GM23338 (cell line): ENCODE results near the gene ADRA1B. TPM values are rescaled to one million over a fixed set of nuclear protein-coding genes. Genes with fewer than 3 reads are reported as not detected.
"Not testable (repeated sequence)": the region's sequence is repeated elsewhere in the genome, so short reads cannot be mapped to it uniquely, and the experiment has no call there.

Experiments
- ATAC-seq: fragments of 200-7000 bp; cut with Tn5 transposase; 3 replicates; pipeline ENCODE4 v1.9.1; 2020
- DNase-seq: peaks from one replicate; pipeline ENCODE4 v3.0.0-alpha.2; 2015; ENCODE audit warnings: low spot score
- H2AFZ ChIP-seq: fragments of 200-600 bp; sonication (generic); 2 replicates; pipeline ENCODE4 v1.8.0; 2016; ENCODE audit warnings: antibody characterized with exemption, mild to moderate bottlenecking, moderate library complexity
- H3F3A ChIP-seq: fragments of 200-600 bp; sonication (generic); replicated peaks from 2 replicates; pipeline ENCODE4 v1.8.0; 2017; ENCODE audit warnings: antibody characterized with exemption, mixed run types, low read depth
- H3K27ac ChIP-seq: fragments of 200-600 bp; sonication (generic); 2 replicates; pipeline ENCODE4 v1.6.1; 2016; ENCODE audit warnings: low read depth
- H3K27me3 ChIP-seq: fragments of 200-600 bp; sonication (generic); 2 replicates; pipeline ENCODE4 v1.8.0; 2016; ENCODE audit warnings: mild to moderate bottlenecking, mixed run types, moderate library complexity; ENCODE audit not compliant: insufficient read depth
- H3K36me3 ChIP-seq: fragments of 200-600 bp; sonication (generic); 2 replicates; pipeline ENCODE4 v1.8.0; 2016; ENCODE audit warnings: mild to moderate bottlenecking; ENCODE audit not compliant: insufficient read depth
- H3K4me1 ChIP-seq: fragments of 200-600 bp; sonication (generic); 2 replicates; pipeline ENCODE4 v1.8.0; 2016; ENCODE audit warnings: mild to moderate bottlenecking, moderate library complexity; ENCODE audit not compliant: insufficient read depth
- H3K4me2 ChIP-seq: fragments of 200-600 bp; sonication (generic); 2 replicates; pipeline ENCODE4 v1.7.1; 2017; ENCODE audit warnings: mixed run types
- H3K4me3 ChIP-seq: fragments of 200-600 bp; sonication (generic); 2 replicates; pipeline ENCODE4 v1.6.1; 2016; ENCODE audit warnings: mixed run types
- H3K79me2 ChIP-seq: fragments of 200-600 bp; sonication (generic); replicated peaks from 2 replicates; pipeline ENCODE4 v1.8.0; 2017; ENCODE audit warnings: mild to moderate bottlenecking; ENCODE audit not compliant: insufficient read depth
- H3K9me2 ChIP-seq: fragments of 200-600 bp; sonication (generic); 2 replicates; pipeline ENCODE4 v1.8.0; 2017; ENCODE audit not compliant: insufficient read depth
- H4K20me1 ChIP-seq: fragments of 200-600 bp; sonication (generic); replicated peaks from 2 replicates; pipeline ENCODE4 v1.8.0; 2017; ENCODE audit warnings: mild to moderate bottlenecking; ENCODE audit not compliant: insufficient read depth
- H3K27ac Mint-ChIP-seq: 2 replicates; pipeline ENCODE4 v1.8.0; 2020; ENCODE audit warnings: inconsistent platforms, mild to moderate bottlenecking, moderate library complexity, mixed read lengths
- H3K27me3 Mint-ChIP-seq: 3 replicates; pipeline ENCODE4 v1.8.0; 2022; ENCODE audit warnings: low read depth, mild to moderate bottlenecking, moderate library complexity, mixed read lengths, inconsistent platforms; ENCODE audit not compliant: insufficient read depth, poor library complexity
- H3K36me3 Mint-ChIP-seq: 3 replicates; pipeline ENCODE4 v1.8.0; 2021; ENCODE audit warnings: low read depth, mild to moderate bottlenecking, inconsistent platforms, moderate library complexity, mixed read lengths
- H3K4me1 Mint-ChIP-seq: 3 replicates; pipeline ENCODE4 v1.8.0; 2020; ENCODE audit warnings: mild to moderate bottlenecking, inconsistent platforms, mixed read lengths
- H3K4me3 Mint-ChIP-seq: 3 replicates; pipeline ENCODE4 v1.8.0; 2021; ENCODE audit warnings: moderate library complexity, mild to moderate bottlenecking, inconsistent platforms, mixed read lengths
- H3K9me3 Mint-ChIP-seq: 3 replicates; pipeline ENCODE4 v1.8.0; 2020; ENCODE audit warnings: moderate library complexity, mild to moderate bottlenecking, inconsistent platforms, mixed read lengths
- CREB1 ChIP-seq: fragments of 250-450 bp; sonication (Bioruptor Pico); IDR thresholded peaks from 2 replicates; pipeline ENCODE4 v1.5.0; 2020; ENCODE audit warnings: low read depth, mild to moderate bottlenecking, moderate library complexity
- CTCF ChIP-seq, 2 experiments: fragments of 200-600 bp in 1 of 2; sonication (generic) in 1 of 2; conservative IDR thresholded peaks; 2 replicates each; pipeline versions ENCODE4 v1.5.1 to v1.6.1; 2016 to 2017; ENCODE audit warnings: antibody characterized with exemption in 2 of 2, low read depth in 2 of 2, mild to moderate bottlenecking in 2 of 2, moderate library complexity in 1 of 2
- ETS1 ChIP-seq: IDR thresholded peaks from 2 replicates; pipeline ENCODE4 v1.6.1; 2016; ENCODE audit warnings: antibody characterized with exemption
- EZH2phosphoT487 ChIP-seq: fragments of 200-600 bp; sonication (generic); IDR thresholded peaks from one replicate; pipeline ENCODE4 v1.8.1; 2018; ENCODE audit warnings: antibody characterized with exemption; ENCODE audit not compliant: unreplicated experiment
- POLR2AphosphoS5 ChIP-seq: IDR thresholded peaks from 2 replicates; pipeline ENCODE4 v1.6.1; 2016; ENCODE audit warnings: antibody characterized with exemption, low read depth
- ZNF114 ChIP-seq: fragments of 250-450 bp; sonication (Bioruptor Pico); IDR thresholded peaks from 2 replicates; pipeline ENCODE4 v1.5.0; 2020; ENCODE audit warnings: mild to moderate bottlenecking, moderate library complexity
- polyA plus RNA-seq: library from polyadenylated mRNA; unstranded; fragments of >200 nt; fragmentation: Nextera tagmentation; extraction: Ambion mirVana; gene quantifications from 2 replicates; pipeline ENCODE4 v1.2.1, GENCODE V29; 2016
- total RNA-seq: library from RNA; depleted of rRNA; stranded (reverse); fragments of >200 nt; shearing (Covaris generic); gene quantifications from 2 replicates; pipeline ENCODE4 v1.2.3, GENCODE V29; 2014

ADRA1B gene
- total and polyA plus RNA-seq, 2 experiments from 2014 or later = not detected

GRCh38 chr5:160011471-160011870, 95.2 kb downstream of the ADRA1B start:
- Histone ChIP-seq H3K27me3 (no peaks in the 10 kb centered on the region), H3K9me2 (no peaks in the 10 kb centered on the region), H3K4me3 (no peak overlapping the region), H4K20me1 (peaks cover 12% of the 10 kb centered on the region; the same call in 1 of the 2 replicates), H3K4me1 (peaks cover 3% of the 10 kb centered on the region; the same call in 1 of the 2 replicates), H3K79me2 (peaks cover 49% of the 10 kb centered on the region), H3K36me3 (peaks cover 30% of the 10 kb centered on the region; the same call in 1 of the 2 replicates), H3K4me2 (no peak overlapping the region), H2AFZ (no peak overlapping the region), H3K27ac (no peak overlapping the region), H3F3A (no peaks in the 10 kb centered on the region)
- no peak for TF ChIP-seq EZH2phosphoT487
- ATAC-seq = no peak
- Mint-ChIP-seq H3K9me3 (no peaks in the 10 kb centered on the region), H3K27ac (no peak overlapping the region), H3K27me3 (peaks cover 2% of the 10 kb centered on the region), H3K36me3 (peaks cover 42% of the 10 kb centered on the region), H3K4me3 (no peak overlapping the region), H3K4me1 (peaks cover 10% of the 10 kb centered on the region)
- DNase-seq = no peak

- H3F3A ChIP-seq, H3K27ac ChIP-seq, H3K4me2 ChIP-seq, H3K4me3 ChIP-seq, H3K27ac Mint-ChIP-seq, H3K27me3 Mint-ChIP-seq, H3K9me2 ChIP-seq, H3K9me3 Mint-ChIP-seq, H2AFZ ChIP-seq, H3K4me1 ChIP-seq, ATAC-seq, H3K27me3 ChIP-seq, H3K4me3 Mint-ChIP-seq, DNase-seq: not testable (repeated sequence)
- peaks cover 64% of the 10 kb centered on the region for H3K79me2 ChIP-seq
- H4K20me1 ChIP-seq = peaks cover 12% of the 10 kb centered on the region; the same call in 1 of the 2 replicates
- Mint-ChIP-seq H3K4me1 (peaks cover 16% of the 10 kb centered on the region), H3K36me3 (peaks cover 52% of the 10 kb centered on the region)
- peaks cover 33% of the 10 kb centered on the region; the same call in 1 of the 2 replicates for H3K36me3 ChIP-seq
Observed at GRCh38 chr5:160014197-160014596, 97.9 kb downstream of the ADRA1B start.

GRCh38 chr5:160018945-160019625, 102.8 kb downstream of the ADRA1B start:
- no peaks in the 10 kb centered on the region for H3K9me2 ChIP-seq
- Mint-ChIP-seq H3K36me3 (peaks cover 29% of the 10 kb centered on the region; the same call in 2 of the 3 replicates), H3K27me3 (peaks cover 2% of the 10 kb centered on the region), H3K27ac (0 out of 2 replicates have a peak overlapping the region, but pooled peaks have one; percentile 52), H3K9me3 (no peaks in the 10 kb centered on the region), H3K4me3 (no peak overlapping the region), H3K4me1 (peaks cover 8% of the 10 kb centered on the region)
- no peaks in the 10 kb centered on the region for H3K4me1 ChIP-seq
- H4K20me1 ChIP-seq = peaks cover 4% of the 10 kb centered on the region
- H3K79me2 ChIP-seq = peaks cover 59% of the 10 kb centered on the region
- ATAC-seq (no peak), DNase-seq (no peak)
- H3K27me3 ChIP-seq = no peaks in the 10 kb centered on the region
- H3K4me3 ChIP-seq = no peak overlapping the region
- peaks cover 5% of the 10 kb centered on the region; the same call in 1 of the 2 replicates for H3K36me3 ChIP-seq
- H2AFZ ChIP-seq = no peak overlapping the region
- H3K4me2 ChIP-seq = no peak overlapping the region
- H3F3A ChIP-seq = 0 out of 2 replicates have a peak, but pooled peaks cover 3% of the 10 kb centered on the region
- no peak overlapping the region for H3K27ac ChIP-seq
- no peak for TF ChIP-seq CREB1 (CRISPR knock-in tag)
- TF ChIP-seq CTCF (conservative IDR thresholded peaks at IDR 0.05; ENCODE audit: low read depth in 2 of 2) = no peak
- TF ChIP-seq ZNF114 (CRISPR knock-in tag) = no peak
- no peak for TF ChIP-seq ETS1
- no peak for TF ChIP-seq POLR2AphosphoS5
- no peak for TF ChIP-seq EZH2phosphoT487
